ENCODE data around the gene PLCB2.

The PLCB2 gene

DNA sequence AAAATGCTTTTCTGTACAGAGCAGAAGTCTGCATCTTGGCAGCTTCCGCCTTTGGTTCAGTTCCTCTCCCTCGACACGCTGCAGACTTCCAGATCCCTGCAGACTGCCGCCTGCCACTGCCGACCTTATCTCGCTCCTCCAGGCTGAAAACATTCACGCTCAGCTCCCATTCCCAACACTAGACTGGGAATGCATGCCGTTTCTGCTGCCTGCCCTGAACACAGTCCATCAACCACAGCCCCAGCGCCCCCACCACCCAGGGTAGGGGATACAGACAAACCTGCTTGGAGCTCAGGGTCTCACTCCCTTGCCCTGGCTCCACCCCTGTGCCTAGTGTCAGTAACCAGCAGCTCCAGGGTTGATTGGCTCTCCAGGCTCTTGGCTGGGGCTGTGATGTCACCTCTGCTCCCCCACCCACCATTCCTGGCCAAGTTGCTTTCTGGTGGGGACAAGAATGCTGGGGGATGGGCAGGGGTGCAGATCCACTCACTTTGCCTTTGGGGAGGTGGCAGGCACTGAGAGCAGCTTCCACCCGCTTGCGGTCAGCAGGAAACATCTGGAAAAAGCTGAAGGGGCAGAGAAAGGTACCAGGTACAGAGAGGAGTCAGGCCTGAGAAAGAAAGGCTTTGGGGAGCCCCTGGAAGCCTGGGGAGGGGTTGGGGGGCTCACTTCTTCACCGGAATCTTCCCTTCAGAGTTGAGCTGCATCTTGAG is 6.1 kb downstream of the PLCB2 start:
- TF ChIP-seq, protein P1, sequence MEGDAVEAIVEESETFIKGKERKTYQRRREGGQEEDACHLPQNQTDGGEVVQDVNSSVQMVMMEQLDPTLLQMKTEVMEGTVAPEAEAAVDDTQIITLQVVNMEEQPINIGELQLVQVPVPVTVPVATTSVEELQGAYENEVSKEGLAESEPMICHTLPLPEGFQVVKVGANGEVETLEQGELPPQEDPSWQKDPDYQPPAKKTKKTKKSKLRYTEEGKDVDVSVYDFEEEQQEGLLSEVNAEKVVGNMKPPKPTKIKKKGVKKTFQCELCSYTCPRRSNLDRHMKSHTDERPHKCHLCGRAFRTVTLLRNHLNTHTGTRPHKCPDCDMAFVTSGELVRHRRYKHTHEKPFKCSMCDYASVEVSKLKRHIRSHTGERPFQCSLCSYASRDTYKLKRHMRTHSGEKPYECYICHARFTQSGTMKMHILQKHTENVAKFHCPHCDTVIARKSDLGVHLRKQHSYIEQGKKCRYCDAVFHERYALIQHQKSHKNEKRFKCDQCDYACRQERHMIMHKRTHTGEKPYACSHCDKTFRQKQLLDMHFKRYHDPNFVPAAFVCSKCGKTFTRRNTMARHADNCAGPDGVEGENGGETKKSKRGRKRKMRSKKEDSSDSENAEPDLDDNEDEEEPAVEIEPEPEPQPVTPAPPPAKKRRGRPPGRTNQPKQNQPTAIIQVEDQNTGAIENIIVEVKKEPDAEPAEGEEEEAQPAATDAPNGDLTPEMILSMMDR (IDR thresholded peaks at IDR 0.05; ENCODE audit: control insufficient read depth, extremely low read depth, insufficient read depth) = no peak
- no peak overlapping the region for H3K4me3 ChIP-seq (ENCODE audit: low read depth, low read length)
- no peak for DNase-seq (ENCODE audit: low read depth)

DNA sequence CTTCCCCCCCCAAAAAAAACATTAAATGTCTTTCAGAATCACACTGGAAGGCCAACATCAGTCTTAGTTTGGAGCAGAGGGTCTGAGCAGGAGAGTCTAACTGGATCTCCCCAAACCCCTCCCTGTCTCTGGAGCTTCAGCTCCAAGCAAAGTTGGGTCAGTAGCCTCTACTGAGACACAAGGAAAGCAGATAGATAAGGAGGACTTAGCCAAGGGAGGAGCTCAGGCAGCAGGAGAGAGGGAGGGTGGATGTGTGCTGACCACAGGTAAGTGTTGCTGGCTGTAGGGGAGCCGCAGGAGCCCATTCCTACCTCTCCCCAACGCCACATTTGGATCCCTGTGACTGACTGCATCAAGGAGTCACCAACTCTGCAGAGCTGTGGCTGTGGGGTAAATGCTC is 7.0 kb downstream of the PLCB2 start:
- TF ChIP-seq, protein P1 (IDR thresholded peaks at IDR 0.05; ENCODE audit: control insufficient read depth, extremely low read depth, insufficient read depth) = no peak
- no peak overlapping the region for H3K4me3 ChIP-seq (ENCODE audit: low read depth, low read length)

DNA sequence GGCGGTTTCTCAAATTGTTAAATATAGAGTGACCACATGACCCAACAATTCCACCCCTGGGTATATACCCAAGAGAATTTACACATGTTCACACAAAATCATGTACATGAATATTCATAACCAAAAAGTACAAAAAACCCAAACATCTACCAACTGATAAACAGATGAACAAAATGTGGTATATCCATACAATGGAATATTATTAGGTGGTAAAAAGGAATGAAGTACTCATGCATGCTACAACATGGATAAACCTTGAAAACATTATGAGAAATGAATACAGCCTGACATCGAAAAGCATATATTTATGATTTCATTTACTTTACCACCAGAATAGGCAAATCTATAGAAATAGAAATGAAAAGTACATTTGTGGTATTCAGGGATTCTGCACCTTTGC is 7.4 kb downstream of the PLCB2 start:
- no peak overlapping the region for H3K4me3 ChIP-seq (ENCODE audit: low read depth, low read length)
- no peak for DNase-seq (ENCODE audit: low read depth)
- TF ChIP-seq, protein P1 (IDR thresholded peaks at IDR 0.05; ENCODE audit: control insufficient read depth, extremely low read depth, insufficient read depth) = no peak

More for the DNA sequence above, 7.0 kb downstream of the PLCB2 start:
- DNase-seq (ENCODE audit: low read depth) = no peak

DNA sequence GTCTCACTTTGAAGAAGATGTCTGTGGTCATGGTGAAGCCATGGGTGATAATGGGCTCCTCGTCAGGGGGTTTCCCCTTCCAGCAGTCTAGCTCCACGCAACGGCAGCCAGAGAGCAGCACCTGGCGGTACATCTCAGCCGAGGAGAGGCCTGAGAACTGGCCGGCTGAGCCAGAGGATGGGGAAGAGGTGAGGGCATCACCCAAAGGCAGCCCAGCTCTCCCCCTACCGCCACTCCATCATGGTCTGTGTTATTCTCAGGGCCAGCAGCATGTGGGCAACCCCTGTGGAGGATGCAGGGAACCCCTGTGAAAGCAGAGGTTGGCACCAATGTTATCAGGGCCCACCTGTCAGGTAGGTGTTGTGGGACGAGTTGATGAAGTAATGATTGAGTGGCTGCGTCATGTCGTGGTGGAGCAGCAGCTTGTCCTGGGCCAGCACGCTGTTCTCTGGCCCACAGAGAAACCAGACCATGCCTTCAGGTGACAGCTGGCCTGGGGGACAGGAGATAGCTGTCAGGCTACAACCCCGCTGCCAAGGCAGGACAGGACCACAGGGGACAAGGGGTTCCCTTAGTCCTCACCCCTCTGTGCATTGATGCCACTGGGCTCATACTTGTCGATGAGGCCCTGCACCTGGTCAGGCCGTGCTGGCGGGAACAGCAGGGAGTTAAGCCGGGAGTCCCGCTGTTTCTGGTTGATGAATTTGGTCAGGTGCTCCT is 9.4 kb downstream of the PLCB2 start:
- TF ChIP-seq, protein P1 (IDR thresholded peaks at IDR 0.05; ENCODE audit: control insufficient read depth, extremely low read depth, insufficient read depth) = no peak
- H3K4me3 ChIP-seq (ENCODE audit: low read depth, low read length) = no peak overlapping the region
- no peak for DNase-seq (ENCODE audit: low read depth)

DNA sequence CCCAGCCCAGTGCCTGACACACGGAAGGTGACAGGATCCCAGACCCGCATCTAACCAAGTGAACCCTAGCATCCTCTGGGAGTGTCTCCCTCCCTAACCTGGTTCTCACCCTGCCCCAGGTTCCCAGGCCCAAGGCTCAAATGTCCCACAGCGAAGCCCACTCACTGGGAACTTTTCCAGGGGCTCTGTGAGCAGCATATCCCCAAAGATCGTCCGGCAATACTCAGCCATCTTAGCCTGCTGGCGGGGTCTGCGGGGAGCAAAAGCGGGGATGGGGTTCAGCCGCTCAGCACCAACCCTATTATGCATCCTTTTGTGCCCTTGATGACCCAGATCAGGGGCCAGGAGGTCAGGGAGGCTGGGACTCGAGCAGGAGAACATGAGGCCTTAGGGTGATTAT is 10.4 kb downstream of the PLCB2 start:
- H3K4me3 ChIP-seq (ENCODE audit: low read depth, low read length) = no peak overlapping the region
- TF ChIP-seq, protein P1 (IDR thresholded peaks at IDR 0.05; ENCODE audit: control insufficient read depth, extremely low read depth, insufficient read depth) = no peak
- no peak for DNase-seq (ENCODE audit: low read depth)

DNA sequence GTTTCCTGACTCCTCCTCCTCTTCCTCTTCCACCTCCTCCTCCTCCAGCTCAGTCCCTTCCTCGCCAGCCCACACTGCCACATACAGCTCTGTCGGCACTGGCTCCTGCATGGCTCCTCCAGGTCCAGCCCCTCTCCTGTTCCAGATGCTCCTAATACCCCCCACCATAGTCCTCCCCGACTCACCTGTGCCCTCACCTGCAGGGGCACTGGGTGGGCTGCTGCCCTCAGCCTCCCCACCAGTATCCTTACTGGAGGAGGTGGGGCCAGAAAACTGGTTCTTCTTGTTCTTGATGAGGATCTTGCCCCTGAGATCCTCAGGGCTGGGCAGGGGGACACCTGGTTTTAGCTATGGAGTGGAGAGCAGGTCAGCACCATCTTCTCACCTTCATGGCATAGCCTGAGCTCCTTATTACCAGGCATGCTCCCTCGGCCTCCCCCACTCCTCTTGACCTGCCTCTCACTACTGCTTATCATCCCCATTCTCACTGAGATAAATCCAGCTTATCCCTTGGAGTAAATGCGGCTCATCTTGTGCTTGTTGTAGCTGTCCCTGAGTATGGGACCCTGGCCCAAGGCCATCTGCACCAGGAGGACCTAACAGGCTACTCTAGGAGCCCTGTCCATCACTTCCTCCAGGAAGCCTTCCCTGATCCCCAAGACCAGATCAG is 11.0 kb downstream of the PLCB2 start:
- DNase-seq (ENCODE audit: low read depth) = no peak
- TF ChIP-seq, protein P1 (IDR thresholded peaks at IDR 0.05; ENCODE audit: control insufficient read depth, extremely low read depth, insufficient read depth) = no peak
- H3K4me3 ChIP-seq (ENCODE audit: low read depth, low read length) = no peak overlapping the region

All from LNCaP clone FGC (cell line).